ENCODE data around the gene NLRP6.
"Not testable (repeated sequence)": the region's sequence is repeated elsewhere in the genome, so short reads cannot be mapped to it uniquely, and the experiment has no call there.

The NLRP6 gene

DNA sequence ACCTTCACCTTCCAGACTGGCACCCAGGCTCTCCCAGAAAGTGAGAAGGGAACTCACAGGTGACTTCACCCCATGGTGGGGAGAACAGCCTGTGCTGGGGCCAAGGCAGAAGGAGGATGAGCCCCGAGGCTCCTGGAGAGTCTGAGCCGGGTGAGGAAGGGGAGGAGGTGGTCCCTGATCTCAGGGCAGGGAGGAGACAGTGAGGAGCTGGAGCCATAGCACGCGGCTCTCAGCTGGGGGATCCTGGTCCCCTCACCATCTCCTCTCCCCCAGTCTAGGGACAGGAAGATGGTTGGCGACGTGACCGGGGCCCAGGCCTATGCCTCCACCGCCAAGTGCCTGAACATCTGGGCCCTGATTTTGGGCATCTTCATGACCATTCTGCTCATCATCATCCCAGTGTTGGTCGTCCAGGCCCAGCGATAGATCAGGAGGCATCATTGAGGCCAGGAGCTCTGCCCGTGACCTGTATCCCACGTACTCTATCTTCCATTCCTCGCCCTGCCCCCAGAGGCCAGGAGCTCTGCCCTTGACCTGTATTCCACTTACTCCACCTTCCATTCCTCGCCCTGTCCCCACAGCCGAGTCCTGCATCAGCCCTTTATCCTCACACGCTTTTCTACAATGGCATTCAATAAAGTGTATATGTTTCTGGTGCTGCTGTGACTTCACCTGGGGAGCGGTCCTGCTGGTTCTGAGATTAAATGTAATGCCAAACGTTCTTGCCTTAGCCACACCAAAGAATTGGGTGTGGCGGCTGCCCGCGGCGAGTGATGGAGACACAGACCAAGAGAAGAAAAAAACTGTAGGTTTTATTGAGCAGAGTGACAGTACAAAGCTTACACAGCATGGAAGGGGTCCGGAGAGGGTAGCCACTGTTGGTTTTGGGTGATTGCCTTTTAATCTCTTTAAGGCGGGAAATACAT, 30.8 kb downstream of the NLRP6 start:
- H3K36me3 ChIP-seq (ENCODE audit: insufficient read depth, low read length); H3K9me3 ChIP-seq (replicated peaks; ENCODE audit: low read length); H3K27me3 ChIP-seq (ENCODE audit: control insufficient read depth, insufficient read depth, low read length): not testable (repeated sequence)
- peaks cover 26% of the 10 kb centered on the region for H3K4me1 ChIP-seq (ENCODE audit: control insufficient read depth, insufficient read depth, low read length)
- peak overlapping the region; percentile 87 for H3K4me2 ChIP-seq (ENCODE audit: low read length)
- peak overlapping the region; percentile 70 for H3K4me3 ChIP-seq (ENCODE audit: low read length)
- peak overlapping the region; percentile 64 for H3K9ac ChIP-seq (ENCODE audit: low read depth, low read length)

DNA sequence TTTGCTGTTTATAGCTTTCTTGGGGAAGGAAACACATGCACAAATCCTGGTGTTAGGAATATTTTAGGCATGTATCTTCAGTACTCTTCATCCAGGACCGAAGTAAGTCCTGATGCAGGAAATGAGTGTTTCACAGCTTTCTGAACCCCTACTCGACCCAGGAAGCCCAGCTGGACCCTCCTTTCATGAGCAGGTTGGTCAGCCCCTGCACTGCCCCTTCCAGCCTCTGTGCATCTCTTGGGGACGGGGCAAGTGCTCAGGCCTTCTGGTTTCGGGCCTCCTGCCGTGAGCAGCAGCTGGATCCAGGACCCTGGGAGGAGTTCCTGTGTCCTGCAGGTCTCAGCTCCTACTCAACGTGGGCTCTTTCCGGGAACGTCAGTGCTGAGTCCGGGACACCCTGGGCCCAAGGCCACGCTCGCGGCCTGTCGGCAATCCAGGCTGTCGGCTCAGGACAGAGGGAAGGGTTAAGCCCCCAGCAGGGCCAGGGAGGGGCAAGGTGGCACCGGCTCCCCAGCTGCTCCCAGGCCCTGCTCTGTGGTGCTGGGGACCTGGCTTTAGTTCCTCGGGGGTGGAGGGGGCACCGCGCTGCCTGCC, 31.9 kb downstream of the NLRP6 start:
- H3K4me1 ChIP-seq (ENCODE audit: control insufficient read depth, insufficient read depth, low read length): peaks cover 28% of the 10 kb centered on the region
- not testable (repeated sequence) for H3K27me3 ChIP-seq (ENCODE audit: control insufficient read depth, insufficient read depth, low read length); H3K9me3 ChIP-seq (replicated peaks; ENCODE audit: low read length); H3K36me3 ChIP-seq (ENCODE audit: insufficient read depth, low read length)
- H3K9ac ChIP-seq (ENCODE audit: low read depth, low read length): peak overlapping the region; percentile 64
- peak overlapping the region; percentile 87 for H3K4me2 ChIP-seq (ENCODE audit: low read length)
- peak overlapping the region; percentile 70 for H3K4me3 ChIP-seq (ENCODE audit: low read length)

DNA sequence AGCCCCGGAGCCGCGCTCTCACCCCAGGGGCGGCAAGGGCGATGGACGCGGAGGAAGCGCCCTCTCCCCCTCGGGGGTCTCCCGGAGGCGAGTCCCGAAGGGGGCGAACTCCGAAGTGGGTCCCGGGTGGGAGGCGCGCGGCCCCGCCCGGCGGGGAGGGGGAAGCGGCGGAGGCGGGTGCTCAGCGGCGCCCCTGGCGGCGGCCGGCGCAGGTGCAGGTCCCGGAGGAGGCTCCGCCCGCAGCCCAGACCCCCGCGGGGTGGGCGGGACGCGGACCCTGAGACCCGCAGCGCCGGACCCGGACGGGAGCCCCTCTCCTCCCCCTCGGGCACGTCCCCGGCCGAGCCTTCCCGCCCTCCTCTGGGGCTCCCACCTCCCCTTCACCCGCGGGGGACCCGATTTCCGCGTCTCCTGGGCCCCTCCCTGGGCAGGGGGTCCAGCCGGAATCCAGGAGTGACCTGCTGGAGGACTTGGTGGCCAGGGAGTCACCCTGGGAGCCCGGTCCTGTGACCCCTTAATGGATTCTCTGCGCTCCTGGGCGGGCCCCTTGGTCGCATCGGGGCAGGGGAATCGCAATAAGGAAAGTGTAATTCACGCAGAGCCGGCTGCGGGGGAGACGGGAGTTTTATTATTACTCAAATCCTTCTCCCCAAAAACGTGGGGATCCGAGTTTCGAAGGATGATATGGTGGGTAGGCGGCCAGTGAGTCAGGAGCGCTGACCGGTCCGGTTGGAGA, 33.0 kb downstream of the NLRP6 start:
- H3K27me3 ChIP-seq (ENCODE audit: control insufficient read depth, insufficient read depth, low read length); H3K9ac ChIP-seq (ENCODE audit: low read depth, low read length); H3K9me3 ChIP-seq (replicated peaks; ENCODE audit: low read length); H3K36me3 ChIP-seq (ENCODE audit: insufficient read depth, low read length): not testable (repeated sequence)
- H3K4me2 ChIP-seq (ENCODE audit: low read length): peak overlapping the region; percentile 70
- H3K4me1 ChIP-seq (ENCODE audit: control insufficient read depth, insufficient read depth, low read length): peaks cover 28% of the 10 kb centered on the region
- peak overlapping the region; percentile 55 for H3K4me3 ChIP-seq (ENCODE audit: low read length)

DNA sequence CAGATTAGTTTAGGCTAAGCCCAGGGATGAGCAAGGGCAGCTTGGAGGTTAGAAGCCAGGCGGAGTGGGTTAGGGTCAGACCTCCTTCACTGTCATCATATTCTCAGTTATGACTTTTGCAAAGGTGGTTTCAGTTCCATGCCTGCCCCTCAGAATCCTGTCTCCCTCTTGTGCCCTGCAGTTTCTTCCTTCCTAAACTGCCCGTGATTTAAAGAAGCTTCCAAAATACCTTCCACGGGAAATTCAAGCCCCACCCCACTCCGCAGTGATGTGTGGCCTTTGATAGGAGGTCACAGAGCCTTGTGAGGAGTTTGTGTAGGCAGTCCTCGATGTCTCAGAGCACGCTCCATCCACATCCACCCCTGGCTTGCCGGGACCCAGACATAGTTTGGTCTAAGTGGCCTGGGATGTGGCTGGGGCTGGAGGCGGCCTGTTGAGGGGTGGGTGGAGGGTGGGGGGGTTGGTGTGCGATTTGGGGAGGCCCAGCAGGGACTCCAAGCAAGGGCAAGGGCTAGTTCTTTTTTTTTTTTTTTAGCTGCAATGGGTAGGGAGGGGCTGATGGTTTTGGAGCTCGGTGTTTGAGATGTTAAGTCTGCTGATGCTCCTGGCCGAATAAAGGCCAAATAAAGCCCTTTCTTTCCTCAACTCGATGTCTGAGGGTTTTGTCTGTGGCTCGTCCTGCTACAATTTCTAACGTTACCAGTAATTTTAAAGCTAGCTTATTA, 34.0 kb downstream of the NLRP6 start:
- Histone ChIP-seq H3K4me3 (ENCODE audit: low read length) (no peak overlapping the region), H3K9ac (ENCODE audit: low read depth, low read length) (no peak overlapping the region), H3K4me1 (ENCODE audit: control insufficient read depth, insufficient read depth, low read length) (peaks cover 28% of the 10 kb centered on the region), H3K9me3 (replicated peaks; ENCODE audit: low read length) (no peaks in the 10 kb centered on the region), H3K27me3 (ENCODE audit: control insufficient read depth, insufficient read depth, low read length) (no peaks in the 10 kb centered on the region), H3K4me2 (ENCODE audit: low read length) (peak overlapping the region; percentile 49), H3K36me3 (ENCODE audit: insufficient read depth, low read length) (no peaks in the 10 kb centered on the region)

DNA sequence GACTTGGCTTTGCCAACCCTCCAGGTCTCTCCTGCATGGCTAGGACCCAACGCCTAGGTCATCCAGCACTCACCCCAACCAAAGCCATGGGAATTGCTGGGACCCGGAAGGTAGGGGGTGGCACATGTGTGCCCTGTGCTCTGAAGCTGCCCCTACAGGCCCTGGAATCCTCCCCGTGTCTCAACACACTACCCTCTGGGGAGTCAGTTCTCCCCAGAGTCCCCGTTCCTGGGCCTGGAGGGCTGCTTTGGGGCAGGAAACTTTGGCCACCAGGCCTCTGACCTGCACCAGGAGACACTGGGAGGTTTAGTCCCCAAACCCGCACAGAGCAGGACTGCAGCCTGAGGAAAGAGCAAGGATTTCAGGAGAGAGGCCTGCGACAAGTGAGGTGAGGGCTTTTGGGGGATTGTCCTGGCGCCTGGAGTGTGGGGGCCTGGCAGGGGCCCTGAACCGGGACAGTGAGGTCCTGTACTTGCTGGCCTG, 35.1 kb downstream of the NLRP6 start:
- Histone ChIP-seq H3K27me3 (ENCODE audit: control insufficient read depth, insufficient read depth, low read length) (no peaks in the 10 kb centered on the region), H3K4me3 (ENCODE audit: low read length) (no peak overlapping the region), H3K9me3 (replicated peaks; ENCODE audit: low read length) (no peaks in the 10 kb centered on the region), H3K9ac (ENCODE audit: low read depth, low read length) (no peak overlapping the region), H3K4me1 (ENCODE audit: control insufficient read depth, insufficient read depth, low read length) (peaks cover 28% of the 10 kb centered on the region), H3K36me3 (ENCODE audit: insufficient read depth, low read length) (no peaks in the 10 kb centered on the region), H3K4me2 (ENCODE audit: low read length) (no peak overlapping the region)

DNA sequence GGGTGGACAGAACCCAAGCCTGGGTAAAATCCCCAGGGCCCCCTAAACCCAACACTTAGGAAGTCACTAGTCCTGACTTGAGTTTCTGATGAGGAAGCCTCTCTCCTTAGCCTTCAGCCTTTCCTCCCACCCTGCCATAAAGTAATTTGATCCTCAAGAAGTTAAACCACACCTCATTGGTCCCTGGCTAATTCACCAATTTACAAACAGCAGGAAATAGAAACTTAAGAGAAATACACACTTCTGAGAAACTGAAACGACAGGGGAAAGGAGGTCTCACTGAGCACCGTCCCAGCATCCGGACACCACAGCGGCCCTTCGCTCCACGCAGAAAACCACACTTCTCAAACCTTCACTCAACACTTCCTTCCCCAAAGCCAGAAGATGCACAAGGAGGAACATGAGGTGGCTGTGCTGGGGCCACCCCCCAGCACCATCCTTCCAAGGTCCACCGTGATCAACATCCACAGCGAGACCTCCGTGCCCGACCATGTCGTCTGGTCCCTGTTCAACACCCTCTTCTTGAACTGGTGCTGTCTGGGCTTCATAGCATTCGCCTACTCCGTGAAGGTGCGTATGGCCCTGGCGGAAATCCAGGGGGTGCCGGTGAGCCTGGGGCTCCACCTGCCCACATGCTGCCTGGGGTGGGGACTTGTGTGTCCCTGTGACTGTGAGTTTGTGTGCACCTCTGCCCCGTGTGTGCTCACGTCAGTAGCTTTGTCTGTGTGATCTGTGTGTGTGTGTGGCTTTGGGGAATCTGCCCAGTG, 35.8 kb downstream of the NLRP6 start, which contains the start of gene IFITM1:
Gene IFITM1, plus strand, starts transcription at position 254 of the 767 bp plus-strand sequence. Its CDS starts 131 bp downstream, at position 385.
- Histone ChIP-seq H3K4me1 (ENCODE audit: control insufficient read depth, insufficient read depth, low read length) (peaks cover 26% of the 10 kb centered on the region), H3K9me3 (replicated peaks; ENCODE audit: low read length) (no peaks in the 10 kb centered on the region), H3K4me3 (ENCODE audit: low read length) (no peak within 1 kb of the TSS), H3K9ac (ENCODE audit: low read depth, low read length) (no peak within 1 kb of the TSS), H3K4me2 (ENCODE audit: low read length) (peak within 1 kb of the TSS; percentile 22), H3K36me3 (ENCODE audit: insufficient read depth, low read length) (no peaks in the 10 kb centered on the region), H3K27me3 (ENCODE audit: control insufficient read depth, insufficient read depth, low read length) (no peaks in the 10 kb centered on the region)

DNA sequence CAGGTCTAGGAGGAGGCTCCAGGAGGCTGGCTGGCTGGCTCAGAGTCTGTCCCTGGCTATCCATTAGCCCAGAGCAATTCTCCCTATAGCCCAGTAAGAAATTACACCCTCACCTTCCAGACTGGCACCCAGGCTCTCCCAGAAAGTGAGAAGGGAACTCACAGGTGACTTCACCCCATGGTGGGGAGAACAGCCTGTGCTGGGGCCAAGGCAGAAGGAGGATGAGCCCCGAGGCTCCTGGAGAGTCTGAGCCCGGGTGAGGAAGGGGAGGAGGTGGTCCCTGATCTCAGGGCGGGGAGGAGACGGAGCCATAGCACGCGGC, 36.3 kb downstream of the NLRP6 start:
- not testable (repeated sequence) for H3K9me3 ChIP-seq (replicated peaks; ENCODE audit: low read length); H3K4me2 ChIP-seq (ENCODE audit: low read length); H3K9ac ChIP-seq (ENCODE audit: low read depth, low read length); H3K36me3 ChIP-seq (ENCODE audit: insufficient read depth, low read length); H3K4me3 ChIP-seq (ENCODE audit: low read length); H3K27me3 ChIP-seq (ENCODE audit: control insufficient read depth, insufficient read depth, low read length)
- peaks cover 20% of the 10 kb centered on the region for H3K4me1 ChIP-seq (ENCODE audit: control insufficient read depth, insufficient read depth, low read length)

DNA sequence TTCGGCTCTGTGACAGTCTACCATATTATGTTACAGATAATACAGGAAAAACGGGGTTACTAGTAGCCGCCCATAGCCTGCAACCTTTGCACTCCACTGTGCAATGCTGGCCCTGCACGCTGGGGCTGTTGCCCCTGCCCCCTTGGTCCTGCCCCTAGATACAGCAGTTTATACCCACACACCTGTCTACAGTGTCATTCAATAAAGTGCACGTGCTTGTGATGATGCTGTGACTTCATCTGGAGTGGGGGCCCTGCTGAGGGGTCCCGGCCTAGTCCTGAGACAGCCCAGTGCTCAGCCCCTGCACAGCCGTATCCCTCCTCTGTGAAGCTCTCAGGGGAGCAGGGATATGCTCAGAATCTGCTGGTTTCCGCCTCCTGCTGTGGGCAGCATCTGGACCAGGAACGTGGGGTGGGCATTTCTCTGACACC, 36.9 kb downstream of the NLRP6 start:
- H3K4me3 ChIP-seq (ENCODE audit: low read length): no peak overlapping the region
- H3K4me2 ChIP-seq (ENCODE audit: low read length): no peak overlapping the region
- H3K36me3 ChIP-seq (ENCODE audit: insufficient read depth, low read length): no peaks in the 10 kb centered on the region
- H3K4me1 ChIP-seq (ENCODE audit: control insufficient read depth, insufficient read depth, low read length): peaks cover 15% of the 10 kb centered on the region
- no peak overlapping the region for H3K9ac ChIP-seq (ENCODE audit: low read depth, low read length)
- H3K27me3 ChIP-seq (ENCODE audit: control insufficient read depth, insufficient read depth, low read length): no peaks in the 10 kb centered on the region
- no peaks in the 10 kb centered on the region for H3K9me3 ChIP-seq (replicated peaks; ENCODE audit: low read length)

DNA sequence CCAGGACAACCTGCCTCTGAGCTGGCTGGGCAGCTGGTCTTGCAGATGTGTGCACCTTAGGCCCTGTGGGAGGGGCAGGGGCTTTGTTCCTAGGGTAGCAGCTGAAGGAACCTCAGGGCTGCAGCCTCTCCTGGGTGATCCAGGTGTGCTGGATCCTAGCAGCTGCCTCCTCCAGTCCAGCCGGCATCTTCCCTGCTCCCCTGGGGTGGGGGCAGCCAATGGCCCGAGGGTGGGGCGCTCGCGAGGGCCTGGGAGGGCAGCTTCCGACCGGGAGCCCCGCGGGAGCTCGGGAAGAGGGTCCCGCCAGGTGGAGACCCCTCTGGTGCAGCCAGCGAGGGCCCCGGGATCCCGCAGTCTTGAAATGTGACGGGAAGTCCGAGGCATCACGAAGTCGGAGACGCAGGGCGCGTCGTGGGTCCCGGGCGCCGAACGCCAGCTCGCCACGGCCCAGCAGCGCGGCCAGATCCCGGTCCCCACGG, 37.3 kb downstream of the NLRP6 start:
- H3K4me1 ChIP-seq (ENCODE audit: control insufficient read depth, insufficient read depth, low read length): peaks cover 14% of the 10 kb centered on the region

DNA sequence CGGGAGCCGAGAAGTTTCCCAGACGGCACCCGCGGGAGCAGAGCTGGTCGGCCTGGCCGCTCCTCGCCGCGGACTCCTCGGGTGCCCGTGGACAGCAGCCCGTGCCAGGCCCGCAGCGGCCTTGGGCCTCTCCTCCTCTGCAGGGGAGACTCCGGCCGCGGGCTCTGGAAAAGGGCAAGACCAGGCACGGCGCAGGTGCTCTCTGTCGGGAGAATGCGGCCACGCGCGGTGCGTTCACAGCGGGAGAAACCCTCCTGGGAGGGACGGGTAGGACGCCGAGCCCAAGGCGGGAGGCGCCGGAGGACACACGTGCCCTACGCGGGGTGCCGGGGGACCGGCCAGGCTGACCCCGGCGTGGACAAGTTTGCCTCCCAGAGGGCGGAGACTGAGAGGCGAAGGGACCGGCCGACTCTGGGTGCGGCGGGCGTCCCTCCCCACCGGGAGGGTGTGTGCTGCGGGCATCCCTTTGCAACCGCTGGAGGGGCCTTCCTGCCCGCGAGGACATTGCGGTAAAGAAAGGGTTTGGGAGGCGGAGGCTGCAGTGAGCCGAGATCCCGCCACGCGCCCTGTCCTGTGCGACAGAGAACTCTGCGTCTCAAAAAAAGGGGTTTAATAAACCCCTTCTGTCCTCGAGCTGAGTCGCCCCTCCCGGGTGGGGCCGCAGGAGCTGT, 38.0 kb downstream of the NLRP6 start:
- Histone ChIP-seq H3K4me3 (ENCODE audit: low read length) (no peak overlapping the region), H3K9me3 (replicated peaks; ENCODE audit: low read length) (no peaks in the 10 kb centered on the region), H3K4me1 (ENCODE audit: control insufficient read depth, insufficient read depth, low read length) (peaks cover 18% of the 10 kb centered on the region), H3K27me3 (ENCODE audit: control insufficient read depth, insufficient read depth, low read length) (no peaks in the 10 kb centered on the region), H3K36me3 (ENCODE audit: insufficient read depth, low read length) (no peaks in the 10 kb centered on the region), H3K4me2 (ENCODE audit: low read length) (no peak overlapping the region), H3K9ac (ENCODE audit: low read depth, low read length) (no peak overlapping the region)

More for the DNA sequence above, 37.3 kb downstream of the NLRP6 start:
- H3K36me3 ChIP-seq (ENCODE audit: insufficient read depth, low read length): no peaks in the 10 kb centered on the region
- no peak overlapping the region for H3K9ac ChIP-seq (ENCODE audit: low read depth, low read length)
- no peaks in the 10 kb centered on the region for H3K27me3 ChIP-seq (ENCODE audit: control insufficient read depth, insufficient read depth, low read length)
- H3K9me3 ChIP-seq (replicated peaks; ENCODE audit: low read length): no peaks in the 10 kb centered on the region
- H3K4me3 ChIP-seq (ENCODE audit: low read length): no peak overlapping the region
- H3K4me2 ChIP-seq (ENCODE audit: low read length): no peak overlapping the region

All from skeletal muscle satellite cell (primary cell).